Endothelial cell of umbilical vein (primary cell): Measurements from ENCODE around the gene ECEL1. TPM values are rescaled to one million over a fixed set of nuclear protein-coding genes. Genes with fewer than 3 reads are reported as not detected.
"Not testable (repeated sequence)": the region's sequence is repeated elsewhere in the genome, so short reads cannot be mapped to it uniquely, and the experiment has no call there.

Experiments used
- BruUV-seq: library from RNA; stranded (reverse); fragments of 400-500 nt; replicated peaks from 2 replicates; lab custom pipeline; 2021; lab: Mats Ljungman, UMichigan
- CTCF ChIA-PET: fragments of 300-600, 350-600 bp; sonication (Branson Sonifier 250); formaldehyde crosslinking; loops from one replicate; lab custom pipeline; 2021; ENCODE audit warnings: antibody characterized with exemption, inconsistent platforms; lab: Charles Lee
- POLR2A ChIA-PET: fragments of 300-600, 350-600 bp; sonication (Branson Sonifier 250); formaldehyde crosslinking; loops from one replicate; lab custom pipeline; 2021; ENCODE audit warnings: antibody characterized with exemption, inconsistent platforms; lab: Charles Lee
- DNase-seq: peaks from one replicate; pipeline ENCODE4 v3.0.0-alpha.2; 2011; ENCODE audit warnings: low read depth, low spot score
- FAIRE-seq: peaks from 2 replicates; lab custom pipeline; 2011; peaks lifted over from hg19 to GRCh38; lab: Jason Lieb, UNC
- H2AFZ ChIP-seq: 2 replicates; pipeline ENCODE4 v1.6.0; 2012; ENCODE audit warnings: low read depth, low read length, control low read depth, inconsistent platforms
- H3K27ac ChIP-seq: 2 replicates; pipeline ENCODE4 v1.5.1; 2011; ENCODE audit warnings: low read depth, mild to moderate bottlenecking, control low read depth, low read length, moderate library complexity; ENCODE audit not compliant: insufficient read depth
- H3K27me3 ChIP-seq, 2 experiments: 2 replicates each; pipeline versions ENCODE4 v1.6.0 to v1.6.1; 2011; ENCODE audit warnings: low read length in 2 of 2, mixed read lengths in 1 of 2; ENCODE audit not compliant: control insufficient read depth in 2 of 2, insufficient read depth in 2 of 2
- H3K36me3 ChIP-seq, 2 experiments: 2 replicates in 1 of 2; 3 replicates in 1 of 2; pipeline ENCODE4 v1.5.1; 2011; ENCODE audit warnings: low read length in 2 of 2, mild to moderate bottlenecking in 1 of 2, moderate library complexity in 1 of 2; ENCODE audit not compliant: control insufficient read depth in 2 of 2, insufficient read depth in 2 of 2; ENCODE audit errors: extremely low read depth in 1 of 2
- H3K4me1 ChIP-seq: 3 replicates; pipeline ENCODE4 v1.5.1; 2011; ENCODE audit warnings: mild to moderate bottlenecking, low read length; ENCODE audit not compliant: control insufficient read depth, insufficient read depth; ENCODE audit errors: extremely low read depth
- H3K4me2 ChIP-seq: 2 replicates; pipeline ENCODE4 v1.6.1; 2011; ENCODE audit warnings: low read length, control low read depth, mixed read lengths; ENCODE audit not compliant: insufficient read depth
- H3K4me3 ChIP-seq, 3 experiments: fragments of 200-600 bp in 1 of 3; sonication (generic), shearing (Covaris generic) in 1 of 3; replicated peaks in 1 of 3; 2 replicates each; pipeline ENCODE4 v1.5.1; 2011 to 2016; ENCODE audit warnings: control low read depth in 3 of 3, low read length in 3 of 3, mild to moderate bottlenecking in 2 of 3, inconsistent platforms in 1 of 3, low read depth in 1 of 3, moderate library complexity in 1 of 3; ENCODE audit not compliant: insufficient read depth in 1 of 3
- H3K79me2 ChIP-seq: 2 replicates; pipeline ENCODE4 v1.6.0; 2012; ENCODE audit warnings: low read length, inconsistent platforms; ENCODE audit not compliant: control insufficient read depth, insufficient read depth
- H3K9ac ChIP-seq: replicated peaks from 2 replicates; pipeline ENCODE3; 2011; ENCODE audit warnings: low read length, control low read depth; ENCODE audit not compliant: insufficient read depth; ENCODE audit errors: extremely low read depth
- H3K9me1 ChIP-seq: replicated peaks from 3 replicates; pipeline ENCODE4 v1.6.0; 2011; ENCODE audit warnings: mild to moderate bottlenecking, low read length; ENCODE audit not compliant: control insufficient read depth, insufficient read depth; ENCODE audit errors: extremely low read depth
- H3K9me3 ChIP-seq: replicated peaks from 2 replicates; pipeline ENCODE4 v1.5.1; 2012; ENCODE audit warnings: low read length, inconsistent platforms; ENCODE audit not compliant: control insufficient read depth, insufficient read depth
- H4K20me1 ChIP-seq: replicated peaks from 2 replicates; pipeline ENCODE3; 2011; ENCODE audit warnings: mild to moderate bottlenecking, low read length; ENCODE audit not compliant: control insufficient read depth, insufficient read depth; ENCODE audit errors: extremely low read depth
- GATA2 ChIP-seq: IDR thresholded peaks from 2 replicates; pipeline ENCODE4 v1.7.0; 2011; ENCODE audit warnings: low read depth, mild to moderate bottlenecking, moderate library complexity, mixed read lengths, low read length; ENCODE audit not compliant: insufficient read length, insufficient read depth
- MAX ChIP-seq: IDR thresholded peaks from 2 replicates; pipeline ENCODE4 v1.6.1; 2011; ENCODE audit not compliant: insufficient read depth, insufficient read length
- dilution Hi-C: fragments of 300-500 bp; cut with MboI; formaldehyde crosslinking; loops from one replicate; pipeline ENCODE4 v1.15.0; 2019; ENCODE audit warnings: low sequenced_read_pairs; ENCODE audit not compliant: extremely low pct_ligation_motif_present
- intact Hi-C: fragments of 100-400 bp; cut with micrococcal nuclease; formaldehyde crosslinking; loops from one replicate; pipeline ENCODE4 v1.10.0; 2022
- polyA plus RNA-seq, 4 experiments: library from polyadenylated mRNA; depleted of rRNA in 3 of 4; stranded (reverse) in 3 of 4; unstranded in 1 of 4; fragments of >200 nt; gene quantifications; 2 replicates each; pipeline versions ENCODE4 v1.2.1 to v1.2.3, GENCODE V29; 2011 to 2012; ENCODE audit warnings: missing spikeins in 1 of 4
- total RNA-seq: library from RNA; stranded (reverse); gene quantifications from 2 replicates; pipeline ENCODE4 v1.2.3, GENCODE V29; 2021

The ECEL1 gene
- total and polyA plus RNA-seq, 2 donors (not counting 3 experiments of a cell fraction or from before 2014, with no cell fraction given): not detected

- Histone ChIP-seq H2AFZ (no peak overlapping the region), H3K4me2 (no peak overlapping the region), H4K20me1 (no peaks in the 10 kb centered on the region), H3K27me3 (peaks cover 0 to 2% of the 10 kb centered on the region in 2 experiments), H3K4me3 (no peak overlapping the region), H3K9ac (no peak overlapping the region), H3K79me2 (no peaks in the 10 kb centered on the region), H3K36me3 (no peaks in the 10 kb centered on the region), H3K27ac (no peak overlapping the region), H3K9me3 (no peaks in the 10 kb centered on the region), H3K9me1 (no peaks in the 10 kb centered on the region), H3K4me1 (no peaks in the 10 kb centered on the region)
- ChIA-PET POLR2A (no interaction called here), CTCF (interaction anchor here (0.6 to 3.7 kb wide), 4 partner anchors 110 to 533 kb away, joined by 3 to 26 read pairs (median 6); no protein-coding TSS in a partner anchor)
- dilution Hi-C loops: no loop called here
- FAIRE-seq (no peak), DNase-seq (no peak)
- intact Hi-C loops: no loop called here
- TF ChIP-seq GATA2: no peak
- TF ChIP-seq MAX: no peak
- no TSS peak for BruUV-seq
Observed at GRCh38 chr2:232434091-232434490, 53.5 kb downstream of the ECEL1 start.

- BruUV-seq, H4K20me1 ChIP-seq, DNase-seq, FAIRE-seq, H3K4me3 ChIP-seq, H3K79me2 ChIP-seq, H2AFZ ChIP-seq, H3K9me3 ChIP-seq, H3K27ac ChIP-seq, H3K4me1 ChIP-seq, H3K27me3 ChIP-seq, intact Hi-C loops, POLR2A ChIA-PET, H3K9ac ChIP-seq, H3K36me3 ChIP-seq, H3K4me2 ChIP-seq, dilution Hi-C loops, H3K9me1 ChIP-seq: not testable (repeated sequence)
- CTCF ChIA-PET: interaction anchor here (2.4 kb wide), 1 partner anchor 527 kb away, joined by 8 read pairs; no protein-coding TSS in a partner anchor
Observed at GRCh38 chr2:232433622-232434021, 54.0 kb downstream of the ECEL1 start.
